Panc1 (cell line): ENCODE data around the gene STRIP1. TPM values are rescaled to one million over a fixed set of nuclear protein-coding genes. Genes with fewer than 3 reads are reported as not detected.

Source experiments
- ATAC-seq: fragments of 200-7000 bp; cut with Tn5 transposase; 2 replicates; pipeline ENCODE4 v1.9.1; 2020; ENCODE audit warnings: mild to moderate bottlenecking, moderate library complexity
- BruUV-seq: library from RNA; stranded (reverse); fragments of 400-500 nt; replicated peaks from 2 replicates; lab custom pipeline; 2021; lab: Mats Ljungman, UMichigan
- CTCF ChIA-PET: fragments of 300-600 bp; sonication (Branson Sonifier 250); formaldehyde crosslinking; loops from one replicate; lab custom pipeline; 2022; ENCODE audit warnings: antibody characterized with exemption; lab: Charles Lee
- POLR2A ChIA-PET: fragments of 300-600 bp; sonication (Branson Sonifier 250); formaldehyde crosslinking; loops from one replicate; lab custom pipeline; 2022; ENCODE audit warnings: antibody characterized with exemption; lab: Charles Lee
- DNase-seq: peaks from one replicate; pipeline ENCODE4 v3.0.0-alpha.2; 2010; ENCODE audit warnings: low read depth, low spot score
- H3K27ac ChIP-seq: 2 replicates; pipeline ENCODE4 v1.5.1; 2011; ENCODE audit warnings: mild to moderate bottlenecking, low read length, inconsistent platforms
- H3K27me3 ChIP-seq: fragments of 200-500 bp; sonication (Bioruptor generic); 2 replicates; pipeline ENCODE4 v1.6.0; 2014; ENCODE audit warnings: low read length, inconsistent platforms; ENCODE audit not compliant: control insufficient read depth, insufficient read depth
- H3K36me3 ChIP-seq: fragments of 200-500 bp; sonication (Bioruptor generic); 2 replicates; pipeline ENCODE4 v1.5.1; 2014; ENCODE audit warnings: inconsistent platforms, mild to moderate bottlenecking, low read length, moderate library complexity; ENCODE audit not compliant: control insufficient read depth, insufficient read depth
- H3K4me1 ChIP-seq: 2 replicates; pipeline ENCODE4 v1.5.1; 2011; ENCODE audit warnings: inconsistent platforms, mild to moderate bottlenecking, low read length, moderate library complexity; ENCODE audit not compliant: control insufficient read depth, insufficient read depth
- H3K4me3 ChIP-seq, 2 experiments: 2 replicates each; pipeline ENCODE4 v1.5.1; 2011 to 2012; ENCODE audit warnings: low read depth in 2 of 2, low read length in 2 of 2, mild to moderate bottlenecking in 2 of 2, inconsistent platforms in 1 of 2, moderate library complexity in 1 of 2
- H3K9me3 ChIP-seq: fragments of 200-500 bp; sonication (Bioruptor generic); 2 replicates; pipeline ENCODE4 v1.5.1; 2014; ENCODE audit warnings: low read depth, mild to moderate bottlenecking, inconsistent platforms, low read length, moderate library complexity; ENCODE audit not compliant: control insufficient read depth, insufficient read depth
- CTCF ChIP-seq: fragments of 450-650 bp; IDR thresholded peaks from 2 replicates; pipeline ENCODE4 v1.5.1; 2017; ENCODE audit warnings: mild to moderate bottlenecking
- POLR2AphosphoS5 ChIP-seq: IDR thresholded peaks from 2 replicates; pipeline ENCODE4 v1.6.1; 2012; ENCODE audit warnings: mild to moderate bottlenecking, low read depth, low read length, moderate library complexity
- REST ChIP-seq, 2 experiments: IDR thresholded peaks; 2 replicates each; pipeline ENCODE4 v1.6.1; 2011 to 2012; ENCODE audit warnings: low read depth in 2 of 2, control low read depth in 1 of 2, low read length in 1 of 2, mild to moderate bottlenecking in 1 of 2, moderate library complexity in 1 of 2; ENCODE audit not compliant: insufficient read depth in 1 of 2
- SIN3A ChIP-seq: IDR thresholded peaks from 2 replicates; pipeline ENCODE4 v1.6.1; 2012; ENCODE audit warnings: low read depth, mild to moderate bottlenecking, low read length, moderate library complexity, borderline replicate concordance; ENCODE audit not compliant: insufficient read depth
- TCF7L2 ChIP-seq: IDR thresholded peaks from 2 replicates; pipeline ENCODE4 v1.6.1; 2011; ENCODE audit warnings: mild to moderate bottlenecking, low read depth, low read length, inconsistent platforms
- in situ Hi-C: cut with HindIII; loops from 2 replicates; pipeline ENCODE4 v1.10.0; 2016; ENCODE audit warnings: low sequenced_read_pairs, low pct_unique_long_range_greater_than_20kb
- intact Hi-C: fragments of 100-400 bp; cut with micrococcal nuclease; formaldehyde crosslinking; loops from one replicate; pipeline ENCODE4 v1.10.0; 2022; ENCODE audit not compliant: unreplicated experiment
- total RNA-seq: library from RNA; stranded (reverse); gene quantifications from one replicate; pipeline ENCODE4 v1.2.1, GENCODE V29; 2021; ENCODE audit not compliant: unreplicated experiment

The STRIP1 gene
- total RNA-seq, 1 experiment from 2014 or later, result 26.1 TPM

- no peak for DNase-seq
- TF ChIP-seq TCF7L2 (no peak), CTCF (no peak), REST (IDR thresholded peaks at IDR 0.05; ENCODE audit: insufficient read depth in 1 of 2, low read depth in 2 of 2, low read length in 1 of 2) (no peak), SIN3A (no peak), POLR2AphosphoS5 (no peak)
- Histone ChIP-seq H3K4me3 (no peak overlapping the region), H3K27me3 (no peaks in the 10 kb centered on the region), H3K36me3 (peaks cover 63% of the 10 kb centered on the region), H3K9me3 (no peaks in the 10 kb centered on the region), H3K27ac (no peak overlapping the region), H3K4me1 (no peaks in the 10 kb centered on the region)
- no TSS peak for BruUV-seq
- intact Hi-C loops (no loop called here), in situ Hi-C loops (no loop called here)
- no peak for ATAC-seq
- CTCF ChIA-PET, result no interaction called here
- POLR2A ChIA-PET, result no interaction called here
Observed at GRCh38 chr1:110017792-110018191, 16.6 kb upstream of the STRIP1 start.

GRCh38 chr1:110018396-110018795 is 16.0 kb upstream of the STRIP1 start:
- CTCF ChIA-PET, result no interaction called here
- peaks cover 64% of the 10 kb centered on the region for H3K36me3 ChIP-seq

More at GRCh38 chr1:110018396-110018795, 16.0 kb upstream of the STRIP1 start:
- no peaks in the 10 kb centered on the region for H3K27me3 ChIP-seq
- no peak overlapping the region for H3K27ac ChIP-seq
- POLR2A ChIA-PET, result no interaction called here
- BruUV-seq, result no TSS peak
- in situ Hi-C loops, result no loop called here
- TF ChIP-seq REST (IDR thresholded peaks at IDR 0.05; ENCODE audit: insufficient read depth in 1 of 2, low read depth in 2 of 2, low read length in 1 of 2), result no peak
- TF ChIP-seq CTCF, result no peak
- no peak for TF ChIP-seq POLR2AphosphoS5
- no peak for TF ChIP-seq TCF7L2
- TF ChIP-seq SIN3A, result no peak
- no peak for ATAC-seq
- DNase-seq, result no peak
- H3K4me1 ChIP-seq, result no peaks in the 10 kb centered on the region
- no peak overlapping the region for H3K4me3 ChIP-seq
- intact Hi-C loops, result no loop called here
- no peaks in the 10 kb centered on the region for H3K9me3 ChIP-seq
